ENCODE measurements around the gene FBLIM1. TPM values are rescaled to one million over a fixed set of nuclear protein-coding genes. Genes with fewer than 3 reads are reported as not detected.

FBLIM1 gene
- total and polyA plus RNA-seq, 9 donors, result 39.0 to 160 (median 67.6) TPM

DNA sequence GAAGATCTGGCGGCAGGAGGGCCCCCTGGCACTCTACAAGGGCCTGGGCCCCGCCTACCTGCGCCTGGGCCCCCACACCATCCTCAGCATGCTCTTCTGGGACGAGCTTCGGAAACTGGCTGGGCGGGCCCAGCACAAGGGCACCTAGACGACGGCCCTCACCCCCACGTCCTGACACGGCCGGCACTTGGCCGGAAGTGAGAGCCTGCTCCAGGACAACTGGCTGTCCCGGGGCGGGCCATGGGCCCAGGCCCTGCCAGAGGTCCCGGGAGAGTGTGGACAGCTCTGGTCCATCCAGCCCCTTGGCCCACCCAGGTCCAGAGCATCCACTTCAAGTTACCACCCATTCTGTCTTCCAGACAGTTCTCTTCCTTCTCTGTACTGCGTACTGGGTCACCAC is 19.3 kb upstream of the FBLIM1 start:
- DNase-seq, result no peak
- Histone ChIP-seq H3K36me3 (no peaks in the 10 kb centered on the region), H3K9me3 (no peaks in the 10 kb centered on the region), H3K4me3 (no peak overlapping the region), H3K4me1 (ENCODE audit: insufficient read depth) (peaks cover 5% of the 10 kb centered on the region), H3K27me3 (no peaks in the 10 kb centered on the region), H3K27ac (no peak overlapping the region)
- intact Hi-C loops (cut with DNase I), result loop anchor here in 3 of 4 donors (10.0 kb wide), 2 partner anchors 144 to 414 kb away; no protein-coding TSS in a partner anchor
- TF ChIP-seq EP300 (IDR thresholded peaks at IDR 0.05) (no peak), POLR2A (IDR thresholded peaks at IDR 0.05) (no peak)
- TF ChIP-seq, protein P1, sequence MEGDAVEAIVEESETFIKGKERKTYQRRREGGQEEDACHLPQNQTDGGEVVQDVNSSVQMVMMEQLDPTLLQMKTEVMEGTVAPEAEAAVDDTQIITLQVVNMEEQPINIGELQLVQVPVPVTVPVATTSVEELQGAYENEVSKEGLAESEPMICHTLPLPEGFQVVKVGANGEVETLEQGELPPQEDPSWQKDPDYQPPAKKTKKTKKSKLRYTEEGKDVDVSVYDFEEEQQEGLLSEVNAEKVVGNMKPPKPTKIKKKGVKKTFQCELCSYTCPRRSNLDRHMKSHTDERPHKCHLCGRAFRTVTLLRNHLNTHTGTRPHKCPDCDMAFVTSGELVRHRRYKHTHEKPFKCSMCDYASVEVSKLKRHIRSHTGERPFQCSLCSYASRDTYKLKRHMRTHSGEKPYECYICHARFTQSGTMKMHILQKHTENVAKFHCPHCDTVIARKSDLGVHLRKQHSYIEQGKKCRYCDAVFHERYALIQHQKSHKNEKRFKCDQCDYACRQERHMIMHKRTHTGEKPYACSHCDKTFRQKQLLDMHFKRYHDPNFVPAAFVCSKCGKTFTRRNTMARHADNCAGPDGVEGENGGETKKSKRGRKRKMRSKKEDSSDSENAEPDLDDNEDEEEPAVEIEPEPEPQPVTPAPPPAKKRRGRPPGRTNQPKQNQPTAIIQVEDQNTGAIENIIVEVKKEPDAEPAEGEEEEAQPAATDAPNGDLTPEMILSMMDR (IDR thresholded peaks at IDR 0.05), result no peak
- 76 to 84% (median 79%) methylated on average over 14 to 16 of the region's 16 CpGs for WGBS, 3 donors

DNA sequence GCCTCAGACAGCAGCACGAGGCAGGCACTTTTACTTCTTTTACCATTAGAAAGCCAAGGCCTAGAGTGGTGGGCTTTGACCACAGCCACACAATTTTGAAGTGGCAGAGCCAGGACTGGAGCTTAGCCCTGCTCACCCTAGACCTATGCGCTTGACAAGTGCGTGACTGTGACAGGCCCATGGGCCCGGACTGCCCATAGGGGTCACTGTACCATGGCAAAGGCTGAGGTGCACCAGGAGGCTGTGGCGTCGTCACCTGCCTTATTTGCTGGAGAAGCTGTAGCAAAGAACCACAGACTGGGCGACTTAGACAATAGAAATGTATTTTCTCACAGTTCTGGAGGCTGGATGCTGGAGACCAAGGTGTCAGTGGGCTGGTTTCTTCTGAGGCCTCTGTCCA is 18.9 kb upstream of the FBLIM1 start:
- peaks cover 5% of the 10 kb centered on the region for H3K4me1 ChIP-seq (ENCODE audit: insufficient read depth)
- DNase-seq, result no peak
- no peaks in the 10 kb centered on the region for H3K36me3 ChIP-seq
- H3K27me3 ChIP-seq, result no peaks in the 10 kb centered on the region
- TF ChIP-seq EP300 (IDR thresholded peaks at IDR 0.05) (no peak), POLR2A (IDR thresholded peaks at IDR 0.05) (no peak)
- TF ChIP-seq, protein P1 (IDR thresholded peaks at IDR 0.05), result no peak
- H3K9me3 ChIP-seq, result no peaks in the 10 kb centered on the region
- intact Hi-C loops (cut with DNase I), result loop anchor here (5.0 to 10.0 kb wide), 3 partner anchors 145 to 415 kb away; no protein-coding TSS in a partner anchor
- no peak overlapping the region for H3K27ac ChIP-seq
- WGBS, 3 donors, result 83 to 92% (median 85%) methylated on average over 7 of the region's 7 CpGs
- no peak overlapping the region for H3K4me3 ChIP-seq

DNA sequence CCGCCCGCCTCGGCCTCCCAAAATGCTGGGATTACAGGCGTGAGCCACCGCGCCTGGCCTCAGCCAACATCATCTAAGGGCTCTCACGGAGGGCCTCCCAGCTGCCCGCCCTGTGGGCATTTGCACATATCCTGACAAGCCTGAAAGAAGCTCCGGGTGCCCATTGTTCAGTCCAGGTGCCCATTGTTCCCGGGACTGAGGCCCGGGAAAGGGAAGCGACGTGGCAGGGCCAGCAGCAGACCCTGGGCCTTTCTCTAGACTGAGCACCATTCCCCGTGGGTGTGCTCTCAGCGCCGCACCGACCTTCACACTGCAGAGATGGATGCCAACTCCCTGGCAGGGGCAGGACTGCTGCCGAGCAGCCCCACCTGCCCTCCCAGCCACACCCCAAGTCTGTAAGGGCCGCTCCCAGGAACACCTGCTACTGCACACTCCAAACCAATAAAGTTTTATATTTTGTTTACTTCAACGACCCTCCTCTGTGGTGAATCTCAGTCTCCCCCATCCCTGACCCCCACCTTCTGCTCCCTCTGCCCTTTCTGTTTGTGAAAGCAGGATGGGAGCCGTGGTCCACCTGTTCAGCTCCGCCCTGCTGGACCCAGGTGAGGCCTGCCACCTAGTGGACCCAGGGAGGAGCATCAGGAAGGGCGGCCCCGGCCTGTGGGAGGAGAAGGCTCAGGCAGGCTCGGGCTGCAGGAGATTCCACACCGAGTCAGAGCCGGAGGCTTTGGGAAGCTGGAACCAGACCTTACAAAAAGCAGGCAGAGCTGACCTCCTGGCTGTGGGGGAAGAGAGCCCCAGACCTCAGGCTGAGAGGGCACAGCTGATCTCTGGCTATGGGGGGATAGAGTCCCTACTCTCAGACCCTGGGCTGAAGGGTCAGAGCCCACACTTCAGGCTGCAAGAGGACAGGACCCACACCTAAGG is 17.4 kb upstream of the FBLIM1 start:
- Histone ChIP-seq H3K4me3 (no peak overlapping the region), H3K27ac (no peak overlapping the region), H3K9me3 (no peaks in the 10 kb centered on the region), H3K4me1 (ENCODE audit: insufficient read depth) (peaks cover 1% of the 10 kb centered on the region), H3K36me3 (no peaks in the 10 kb centered on the region), H3K27me3 (no peaks in the 10 kb centered on the region)
- 50 to 54% (median 50%) methylated on average over 27 of the region's 27 CpGs for WGBS, 3 donors
- peak; percentile 82 to 90 (median 86) for DNase-seq
- intact Hi-C loops (cut with DNase I), result loop anchor here in 3 of 4 donors (5.0 to 10.0 kb wide), 3 partner anchors 146 to 416 kb away; no protein-coding TSS in a partner anchor
- no peak for TF ChIP-seq EP300 (IDR thresholded peaks at IDR 0.05)
- peak; percentile 6 for TF ChIP-seq POLR2A (IDR thresholded peaks at IDR 0.05)
- TF ChIP-seq, protein P1 (IDR thresholded peaks at IDR 0.05), result peak; percentile 56 to 83 (median 77)

DNA sequence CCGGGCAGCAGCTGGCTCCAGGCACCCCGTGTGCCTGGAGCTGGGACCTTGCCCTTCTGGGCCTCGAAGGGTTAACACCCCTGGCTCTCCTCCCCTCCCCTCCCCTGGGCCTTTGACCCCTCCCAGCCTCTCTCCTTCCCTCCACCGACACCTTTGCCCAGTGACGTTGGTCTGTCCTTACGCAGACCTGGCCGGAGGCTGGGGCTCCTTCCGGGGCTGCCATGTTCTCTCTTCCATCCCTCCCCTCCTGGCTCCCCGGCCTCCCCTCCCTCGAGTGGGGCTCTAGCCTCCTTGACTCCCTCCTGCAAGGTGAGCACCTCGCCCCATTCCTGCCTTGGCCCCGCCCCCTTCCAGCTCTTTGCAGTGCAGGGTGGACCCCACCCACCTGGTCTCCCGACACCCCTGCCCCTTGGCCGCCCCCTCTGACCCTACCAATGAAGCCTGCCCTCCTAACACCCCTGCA is 16.2 kb upstream of the FBLIM1 start, which contains the start of gene TMEM82:
TMEM82 (plus strand) TSS at position 161 of the 463 bp plus-strand sequence; CDS start at position 222, 61 bp downstream.
- no peak within 1 kb of the TSS for H3K27ac ChIP-seq
- intact Hi-C loops (cut with DNase I), result loop anchor here in 3 of 4 donors (5.0 to 10.0 kb wide), 3 partner anchors 148 to 418 kb away; no protein-coding TSS in a partner anchor
- H3K4me3 ChIP-seq, result no peak within 1 kb of the TSS
- no peaks in the 10 kb centered on the region for H3K27me3 ChIP-seq
- H3K9me3 ChIP-seq, result no peaks in the 10 kb centered on the region
- H3K4me1 ChIP-seq (ENCODE audit: insufficient read depth), result peaks cover 2% of the 10 kb centered on the region
- TF ChIP-seq, protein P1 (IDR thresholded peaks at IDR 0.05), result no peak
- TF ChIP-seq EP300 (IDR thresholded peaks at IDR 0.05) (no peak), POLR2A (IDR thresholded peaks at IDR 0.05) (no peak)
- 19 to 23% (median 21%) methylated on average over 14 of the region's 14 CpGs for WGBS, 3 donors
- no peaks in the 10 kb centered on the region for H3K36me3 ChIP-seq
- DNase-seq, result no peak
